Stomach (tissue), 9 donors: ENCODE results near the gene TNFSF10. TPM values are rescaled to one million over a fixed set of nuclear protein-coding genes. Genes with fewer than 3 reads are reported as not detected.
"Not testable (repeated sequence)": the region's sequence is repeated elsewhere in the genome, so short reads cannot be mapped to it uniquely, and the experiment has no call there.

Experiments
- DNase-seq, 2 donors: peaks; one replicate each; pipeline versions ENCODE4 v3.0.0 to v3.0.0-alpha.2; 2013 to 2019
- H3K27ac ChIP-seq, 5 donors: fragments of 200-600 bp in 4 of 5; sonication (generic) in 4 of 5; one replicate each; pipeline ENCODE4 v1.5.1; 2013 to 2019; ENCODE audit warnings: mild to moderate bottlenecking in 1 of 5, moderate library complexity in 1 of 5
- H3K27me3 ChIP-seq, 3 donors: fragments of 200-600 bp; sonication (generic); one replicate each; pipeline ENCODE4 v1.5.1; 2017 to 2019; ENCODE audit warnings: mixed run types in 1 of 3
- H3K36me3 ChIP-seq, 4 donors: fragments of 200-600 bp; sonication (generic); 1 replicate in 3 of 4; 2 replicates in 1 of 4; pipeline ENCODE4 v1.5.1; 2016 to 2019
- H3K4me1 ChIP-seq, 4 donors: fragments of 200-600 bp; sonication (generic); one replicate each; pipeline ENCODE4 v1.5.1; 2016 to 2019
- H3K4me3 ChIP-seq, 4 donors: fragments of 200-600 bp; sonication (generic) in 3 of 4; one replicate each; pipeline ENCODE4 v1.5.1; 2016 to 2019; ENCODE audit warnings: mild to moderate bottlenecking in 1 of 4
- H3K9me3 ChIP-seq, 4 donors: fragments of 200-600 bp; sonication (generic); one replicate each; pipeline ENCODE4 v1.5.1; 2016 to 2019
- CTCF ChIP-seq, 7 experiments: fragments of 450-650 bp in 4 of 7; fragments of 200-600 bp in 3 of 7; sonication (generic) in 3 of 7; IDR thresholded peaks; one replicate each; pipeline ENCODE4 v1.5.1; 2016 to 2019; ENCODE audit warnings: antibody characterized with exemption in 7 of 7, control low read depth in 2 of 7, mild to moderate bottlenecking in 1 of 7
- EP300 ChIP-seq: sonication (generic); formaldehyde crosslinking; IDR thresholded peaks from one replicate; pipeline ENCODE4 v1.6.1; 2017; ENCODE audit warnings: antibody characterized with exemption
- POLR2A ChIP-seq, 4 donors: fragments of 450-650 bp; IDR thresholded peaks; one replicate each; pipeline ENCODE4 v1.6.1; 2016; ENCODE audit warnings: antibody characterized with exemption in 4 of 4, control low read depth in 2 of 4, mild to moderate bottlenecking in 1 of 4, moderate library complexity in 1 of 4
- POLR2AphosphoS5 ChIP-seq, 3 donors: sonication (generic); formaldehyde crosslinking; IDR thresholded peaks; one replicate each; pipeline ENCODE4 v1.6.1; 2016; ENCODE audit warnings: antibody characterized with exemption in 3 of 3
- WGBS, 5 donors: extraction: QIAGEN DNeasy Blood & Tissue Kit in 3 of 5; methylation state at CpG; one replicate each; pipeline versions ENCODE4 v1.1.5 to v1.1.7; 2013 to 2018; 5-methylcytosine and 5-hydroxymethylcytosine counted together
- intact Hi-C: fragments of 100-400 bp; cut with DNase I; formaldehyde crosslinking; loops from one replicate; pipeline ENCODE4 v1.15.1; 2023; ENCODE audit warnings: low total_unique reads
- polyA plus RNA-seq, 3 donors: library from polyadenylated mRNA; stranded (reverse); fragments of 200-250 nt; gene quantifications; one replicate each; pipeline ENCODE4 v1.2.3, GENCODE V29; 2013
- total RNA-seq, 5 donors: library from RNA; depleted of rRNA; stranded (reverse); fragments of >200 nt; gene quantifications; one replicate each; pipeline versions ENCODE4 v1.1.0 to v1.2.3, GENCODE V29; 2014 to 2016
- donor health status: healthy with polysubstance abuse.
- donor health status: Bipolar disorder and iron deficiency.
- donor health status: healthy.

TNFSF10 gene
- total and polyA plus RNA-seq, 8 donors: 4.0 to 84.2 (median 23.8) TPM

GRCh38 chr3:172528677-172529076 lies 5.4 kb upstream of the TNFSF10 start:
- Histone ChIP-seq H3K27ac (no peak overlapping the region), H3K4me3 (no peak overlapping the region), H3K4me1 (peaks cover 0 to 20% (median 7%) of the 10 kb centered on the region in 4 donors), H3K36me3 (no peaks in the 10 kb centered on the region), H3K9me3 (no peaks in the 10 kb centered on the region), H3K27me3 (no peaks in the 10 kb centered on the region)
- TF ChIP-seq POLR2AphosphoS5 (IDR thresholded peaks at IDR 0.05): no peak
- TF ChIP-seq POLR2A (IDR thresholded peaks at IDR 0.05): no peak
- no peak for TF ChIP-seq CTCF (IDR thresholded peaks at IDR 0.05)
- TF ChIP-seq EP300: no peak
- intact Hi-C loops: no loop called here
- no peak for DNase-seq
- 88 to 100% (median 96%) methylated on average over 3 of the region's 3 CpGs for WGBS, 5 donors

- peaks cover 0 to 25% (median 12%) of the 10 kb centered on the region in 4 donors for H3K4me1 ChIP-seq
- H3K36me3 ChIP-seq: no peaks in the 10 kb centered on the region
- H3K27ac ChIP-seq: no peak overlapping the region
- TF ChIP-seq POLR2AphosphoS5 (IDR thresholded peaks at IDR 0.05) (no peak), CTCF (IDR thresholded peaks at IDR 0.05) (no peak), EP300 (no peak), POLR2A (IDR thresholded peaks at IDR 0.05) (no peak)
- 76 to 88% (median 82%) methylated on average over 2 of the region's 2 CpGs for WGBS, 5 donors
- intact Hi-C loops: no loop called here
- no peak overlapping the region for H3K4me3 ChIP-seq
- DNase-seq: no peak
- no peaks in the 10 kb centered on the region for H3K27me3 ChIP-seq
- H3K9me3 ChIP-seq: no peaks in the 10 kb centered on the region
Observed at GRCh38 chr3:172527306-172527705, 4.1 kb upstream of the TNFSF10 start.

GRCh38 chr3:172525116-172525613 lies 1.9 kb upstream of the TNFSF10 start:
- peak overlapping the region in 1 of 5 donors; percentile 91 for H3K27ac ChIP-seq
- peaks cover 0 to 30% (median 16%) of the 10 kb centered on the region in 4 donors for H3K4me1 ChIP-seq
- H3K9me3 ChIP-seq: no peaks in the 10 kb centered on the region
- H3K27me3 ChIP-seq: no peaks in the 10 kb centered on the region
- no peak for DNase-seq
- no peaks in the 10 kb centered on the region for H3K36me3 ChIP-seq
- TF ChIP-seq POLR2AphosphoS5 (IDR thresholded peaks at IDR 0.05) (no peak), POLR2A (IDR thresholded peaks at IDR 0.05) (no peak), EP300 (no peak), CTCF (IDR thresholded peaks at IDR 0.05) (no peak)
- intact Hi-C loops: no loop called here
- no peak overlapping the region for H3K4me3 ChIP-seq
- WGBS, 5 donors: 92 to 94% (median 92%) methylated on average over 18 of the region's 18 CpGs

- Histone ChIP-seq H3K27ac (peak overlapping the region in 2 of 5 donors; percentile 90 to 91), H3K4me3 (no peak overlapping the region), H3K9me3 (no peaks in the 10 kb centered on the region), H3K36me3 (no peaks in the 10 kb centered on the region), H3K27me3 (no peaks in the 10 kb centered on the region), H3K4me1 (peaks cover 5 to 34% (median 21%) of the 10 kb centered on the region in 4 donors)
- DNase-seq: no peak
- intact Hi-C loops: no loop called here
- 72 to 87% (median 82%) methylated on average over 3 of the region's 3 CpGs for WGBS, 5 donors
- TF ChIP-seq EP300: no peak
- no peak for TF ChIP-seq POLR2A (IDR thresholded peaks at IDR 0.05)
- TF ChIP-seq POLR2AphosphoS5 (IDR thresholded peaks at IDR 0.05): no peak
- TF ChIP-seq CTCF (IDR thresholded peaks at IDR 0.05): no peak
Observed at GRCh38 chr3:172524611-172525010, 1.4 kb upstream of the TNFSF10 start.

GRCh38 chr3:172521837-172522726 lies 1.1 kb downstream of the TNFSF10 start:
- DNase-seq: peak in 1 of 2 donors; percentile 40
- peak overlapping the region in 4 of 5 donors; percentile 82 to 91 (median 88) for H3K27ac ChIP-seq
- WGBS, 5 donors: 11 to 29% (median 16%) methylated on average over 6 of the region's 6 CpGs

More at GRCh38 chr3:172521837-172522726, 1.1 kb downstream of the TNFSF10 start:
- H3K36me3 ChIP-seq, intact Hi-C loops, H3K9me3 ChIP-seq, H3K27me3 ChIP-seq: not testable (repeated sequence)
- H3K4me1 ChIP-seq: peaks cover 30 to 56% (median 44%) of the 10 kb centered on the region in 4 donors
- peak overlapping the region; percentile 43 to 59 (median 50) for H3K4me3 ChIP-seq
